ENCODE measurements around the gene GOLPH3L.
A peak's percentile ranks its signal among the peaks of the same experiment; 100 is the strongest.
"Not testable (repeated sequence)": the region's sequence is repeated elsewhere in the genome, so short reads cannot be mapped to it uniquely, and the experiment has no call there.

Gene GOLPH3L

DNA sequence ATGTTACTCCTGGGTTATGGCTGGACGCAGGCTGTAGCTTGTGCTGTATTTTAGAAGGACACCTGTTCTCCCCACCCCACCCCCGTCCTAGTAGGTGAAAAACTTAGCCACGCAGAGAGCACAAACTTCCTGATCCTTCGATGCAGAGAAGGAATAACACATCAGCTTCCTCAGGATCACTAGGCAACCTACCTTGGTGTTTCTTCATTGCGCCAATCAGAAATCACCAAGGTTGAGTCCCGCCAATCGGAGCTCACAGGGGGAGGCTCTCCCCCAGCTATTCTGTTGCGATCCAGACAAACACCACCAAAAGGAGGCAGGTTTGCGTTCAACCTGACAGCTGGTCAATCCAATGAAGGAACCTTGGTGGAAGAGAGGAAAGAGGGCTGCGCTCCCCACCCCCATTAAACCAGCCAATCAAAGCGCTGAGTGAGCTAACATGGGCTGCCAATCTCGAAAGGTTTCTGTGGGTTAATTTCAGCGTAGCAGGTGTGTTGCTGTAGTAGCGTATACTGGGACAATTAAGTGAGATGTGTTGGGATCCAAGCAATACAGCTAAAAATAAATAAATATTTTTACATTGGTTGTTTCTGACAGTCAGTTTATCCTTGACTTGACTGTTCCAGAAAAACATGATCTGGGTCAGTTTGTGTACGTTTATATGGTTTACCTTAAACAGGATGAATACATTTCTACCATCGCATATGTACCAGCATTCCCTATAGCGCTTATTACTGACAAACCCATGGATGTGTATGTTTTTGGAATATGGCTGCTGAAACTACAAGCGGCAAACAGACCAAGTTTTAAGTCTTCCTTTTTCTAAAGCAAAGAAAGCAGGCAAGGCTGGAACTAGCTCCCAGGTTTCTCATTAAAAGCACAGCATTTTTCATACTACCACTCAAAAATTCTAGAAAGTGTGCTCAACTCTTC is at the start of gene GOLPH3L:
GOLPH3L (minus strand) TSS at position 160 of the 933 bp plus-strand sequence. CDS start 2,316 bp downstream, outside the sequence.
- DNase-seq, result peak; percentile 26

DNA sequence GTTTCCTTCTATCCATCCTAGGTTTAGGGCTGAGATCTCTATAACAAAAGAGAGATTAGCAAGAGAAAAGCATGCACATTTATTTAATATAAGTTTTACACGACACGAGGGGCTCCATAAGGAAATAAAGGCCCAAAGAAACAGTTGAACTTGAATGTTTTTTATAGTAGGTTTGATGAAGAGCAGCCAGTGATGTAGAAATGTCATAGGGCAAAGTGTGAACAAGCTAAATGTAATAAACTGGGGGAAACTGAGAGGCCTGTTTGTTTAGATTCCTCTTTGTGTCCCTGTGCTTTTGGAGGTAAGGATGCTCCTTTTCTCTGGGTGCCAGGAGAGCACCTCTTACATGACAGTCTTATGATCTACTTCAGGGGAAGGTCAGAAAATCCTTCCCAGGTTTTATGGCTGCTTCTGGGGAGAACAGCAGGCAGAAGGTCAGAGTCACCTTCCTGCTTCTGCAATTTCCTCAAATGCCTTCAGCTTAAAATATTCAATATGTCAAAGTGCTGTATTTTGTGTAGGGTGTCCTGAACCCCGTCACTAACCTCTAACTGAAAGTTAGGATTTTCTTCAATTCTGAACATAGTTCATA is 33.3 kb upstream of the GOLPH3L start:
- DNase-seq, result no peak

DNA sequence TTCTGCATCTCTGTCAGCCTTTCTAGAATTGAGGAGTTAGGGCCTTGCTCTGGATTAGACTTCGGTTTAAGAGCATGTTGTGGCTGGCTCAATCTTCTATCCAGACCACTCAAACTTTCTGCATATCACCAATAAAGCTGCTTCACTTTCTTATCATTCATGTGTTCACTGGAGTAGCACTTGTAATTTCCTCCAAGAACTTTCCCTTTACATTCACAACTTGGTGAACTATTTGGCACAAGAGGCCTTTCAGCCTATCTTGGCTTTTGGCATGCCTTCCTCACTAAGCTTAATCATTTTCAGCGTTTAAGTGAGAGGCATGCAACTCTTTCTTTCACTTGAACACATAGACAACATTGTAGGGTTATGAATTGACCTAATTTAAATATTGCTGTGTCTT is 27.4 kb upstream of the GOLPH3L start:
- DNase-seq, result no peak

DNA sequence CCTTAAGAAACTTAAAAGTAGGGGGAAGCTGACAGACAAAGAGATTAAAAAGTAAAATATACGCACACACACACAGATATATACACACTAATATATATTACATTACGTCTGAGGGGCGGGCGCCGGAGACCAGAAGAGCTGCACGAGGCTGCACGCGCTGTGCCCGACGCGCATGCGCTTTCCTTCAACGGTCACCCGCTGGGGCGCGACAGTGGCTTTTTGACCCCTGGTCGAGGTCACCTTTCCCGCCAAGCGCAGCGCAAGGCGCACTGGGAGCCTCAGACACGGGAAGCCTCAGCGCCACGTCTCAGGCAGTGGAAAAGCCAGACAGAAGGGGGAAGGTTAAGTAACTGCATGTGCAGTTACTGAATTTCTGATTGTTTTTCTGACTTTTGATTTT is 23.7 kb upstream of the GOLPH3L start, which contains the start of gene HORMAD1:
HORMAD1 (minus strand) TSS at position 193 of the 400 bp plus-strand sequence. CDS start 1,390 bp downstream, outside the sequence.
- no peak for DNase-seq

DNA sequence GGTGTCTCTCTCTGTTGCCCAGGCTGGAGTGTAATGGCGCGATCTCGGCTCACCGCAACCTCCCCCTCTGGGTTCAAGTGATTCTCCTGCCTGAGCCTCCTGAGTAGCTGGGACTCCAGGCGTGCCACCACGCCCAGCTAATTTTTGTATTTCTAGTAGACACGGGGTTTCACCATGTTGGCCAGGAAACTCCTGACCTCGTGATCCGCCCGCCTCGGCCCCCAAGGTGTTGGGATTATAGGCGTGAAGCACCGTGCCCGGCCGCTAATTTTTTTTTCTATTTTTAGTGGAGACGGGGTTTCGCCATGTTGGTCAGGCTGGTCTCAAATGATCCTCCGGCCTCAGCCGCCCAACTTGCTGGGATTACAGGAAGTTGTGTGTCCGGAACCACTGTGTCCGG is 23.1 kb upstream of the GOLPH3L start:
- no peak for DNase-seq

DNA sequence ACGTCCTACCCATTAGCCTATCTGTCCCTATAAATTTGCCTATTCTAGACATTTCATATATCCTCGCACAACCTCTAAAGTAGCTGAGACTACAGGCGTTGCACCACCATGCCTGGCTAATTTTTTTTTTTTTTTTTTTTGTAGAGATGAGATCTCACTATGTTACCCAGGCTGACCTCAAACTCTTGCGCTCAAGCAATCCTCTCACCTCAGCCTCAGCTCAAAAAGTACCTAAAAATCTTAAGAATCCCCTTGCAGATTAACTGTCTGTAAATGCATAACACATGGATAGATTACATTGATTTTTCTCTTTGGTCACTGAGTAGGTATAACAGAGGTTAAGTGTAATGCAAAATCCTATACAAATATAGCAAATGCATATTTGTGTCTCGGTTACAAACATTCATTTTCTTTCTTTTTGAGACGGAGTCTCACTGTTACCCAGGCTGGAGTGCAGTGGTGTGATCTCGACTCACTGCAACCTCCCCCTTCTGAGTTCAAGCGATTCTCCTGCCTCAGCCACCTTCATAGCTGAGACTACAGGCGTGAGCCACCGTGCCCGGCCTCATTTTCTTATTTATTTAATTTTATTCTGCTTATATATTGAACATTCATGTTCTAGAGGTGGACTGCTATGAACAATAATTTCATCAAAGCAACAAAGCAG is 21.4 kb upstream of the GOLPH3L start:
- DNase-seq, result no peak

DNA sequence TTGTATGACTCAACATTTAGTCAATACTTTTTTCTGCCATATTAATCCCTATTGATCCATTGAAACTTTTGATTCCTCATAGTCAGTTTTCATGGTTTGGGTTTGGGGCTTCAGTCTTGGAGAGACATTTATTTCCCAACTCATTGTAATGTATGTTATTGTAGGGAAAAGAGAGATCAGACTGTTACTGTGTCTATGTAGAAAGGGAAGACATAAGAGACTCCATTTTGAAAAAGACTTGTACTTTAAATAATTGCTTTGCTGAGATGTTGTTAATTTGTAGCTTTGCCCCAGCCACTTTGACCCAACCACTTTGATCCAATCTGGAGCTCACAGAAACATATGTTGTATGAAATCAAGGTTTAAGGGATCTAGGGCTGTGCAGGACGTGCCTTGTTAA is 12.1 kb upstream of the GOLPH3L start:
- not testable (repeated sequence) for DNase-seq

DNA sequence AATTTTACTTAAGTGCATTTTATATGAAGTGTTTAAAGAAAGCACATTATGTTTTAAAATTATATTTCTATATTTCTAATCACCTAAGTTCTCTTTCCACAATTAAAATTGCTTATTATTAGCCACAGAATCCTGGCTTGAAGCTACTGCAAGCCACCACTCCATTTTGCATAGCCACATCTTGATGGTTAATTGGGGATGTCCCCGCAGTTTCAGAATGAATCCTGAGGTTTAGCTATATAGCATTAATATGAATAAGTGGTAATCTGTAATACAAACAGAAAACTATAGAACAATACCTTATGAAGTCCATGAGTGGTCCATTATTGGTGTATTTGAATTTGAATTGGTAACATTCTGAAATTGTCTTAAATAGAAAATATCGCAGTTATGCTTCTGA is 11.6 kb upstream of the GOLPH3L start:
- no peak for DNase-seq

DNA sequence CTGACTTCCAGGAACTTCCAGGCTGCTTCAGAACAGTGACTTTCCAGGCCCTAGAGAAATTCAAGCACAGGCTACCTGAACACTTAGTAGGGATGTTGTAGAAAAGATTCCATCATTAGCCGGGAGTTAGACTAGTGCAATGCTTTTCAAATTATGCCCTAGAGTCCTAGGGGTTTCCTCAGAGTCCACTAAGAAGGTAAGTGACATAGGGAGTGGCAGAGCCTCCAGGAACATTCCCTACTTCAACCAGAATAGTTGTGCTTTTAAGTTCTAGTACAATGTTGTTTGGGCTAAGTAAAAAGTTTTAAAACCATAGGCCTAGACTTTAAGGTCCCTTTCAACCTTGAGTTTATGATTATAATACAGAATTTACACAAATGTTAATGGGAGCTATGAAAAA is 9.1 kb upstream of the GOLPH3L start:
- DNase-seq, result no peak

DNA sequence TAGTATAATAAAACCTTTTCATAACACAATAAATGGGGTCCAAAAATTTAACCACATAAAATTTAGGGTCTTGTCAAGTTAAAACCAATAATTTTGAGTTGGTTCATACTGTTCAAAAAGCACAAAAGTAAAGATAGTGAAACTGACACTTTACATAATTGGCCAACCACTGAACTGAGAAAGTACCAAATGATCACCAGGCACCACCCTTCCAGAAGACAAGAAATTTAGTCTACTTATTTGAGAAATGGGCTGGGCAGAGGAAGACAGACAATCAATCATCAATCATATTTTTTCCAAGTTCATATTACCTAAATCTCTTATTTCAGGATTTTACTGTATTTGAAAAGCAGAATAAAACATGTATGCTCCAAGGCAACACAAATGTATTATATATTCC is 6.5 kb upstream of the GOLPH3L start:
- DNase-seq, result no peak

DNA sequence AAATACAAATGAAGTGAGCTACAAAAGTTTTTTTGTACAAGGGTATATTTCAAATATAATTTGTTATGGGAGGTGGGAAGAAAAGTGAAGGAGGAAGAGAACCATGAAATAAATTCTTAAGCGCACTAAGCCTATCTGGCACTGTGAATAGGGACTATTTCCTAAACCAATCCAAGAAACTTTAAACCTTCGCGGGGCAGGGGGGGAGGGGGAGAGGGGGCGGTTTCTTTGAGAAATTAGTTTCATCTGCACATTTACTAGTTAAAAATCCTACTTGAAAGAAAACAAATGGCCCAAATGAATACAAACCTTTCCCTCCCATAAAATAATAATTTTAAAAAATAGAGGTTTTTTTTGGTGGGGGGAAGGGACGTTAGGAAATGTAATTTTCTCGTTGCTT is 364 bp downstream of the GOLPH3L start:
- DNase-seq, result no peak

DNA sequence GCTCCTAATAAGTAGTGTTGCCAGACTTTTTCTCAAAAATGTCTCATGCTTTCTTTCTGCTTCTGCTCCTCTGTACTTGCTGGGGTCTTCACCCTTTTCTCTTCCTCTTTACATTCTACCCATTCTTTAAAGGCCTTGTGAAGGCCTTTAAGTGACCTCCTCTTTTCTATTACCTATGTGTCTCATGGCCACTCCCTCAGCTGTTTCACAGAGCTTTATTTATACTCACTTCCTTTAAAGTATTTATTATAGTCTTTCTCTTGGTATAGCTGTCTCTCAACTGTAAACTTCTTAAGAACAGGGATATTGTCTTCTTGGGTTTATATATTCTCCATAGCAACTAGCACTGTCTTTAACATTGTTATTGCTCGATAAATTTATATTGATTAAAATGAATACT is 792 bp downstream of the GOLPH3L start:
- DNase-seq, result no peak

DNA sequence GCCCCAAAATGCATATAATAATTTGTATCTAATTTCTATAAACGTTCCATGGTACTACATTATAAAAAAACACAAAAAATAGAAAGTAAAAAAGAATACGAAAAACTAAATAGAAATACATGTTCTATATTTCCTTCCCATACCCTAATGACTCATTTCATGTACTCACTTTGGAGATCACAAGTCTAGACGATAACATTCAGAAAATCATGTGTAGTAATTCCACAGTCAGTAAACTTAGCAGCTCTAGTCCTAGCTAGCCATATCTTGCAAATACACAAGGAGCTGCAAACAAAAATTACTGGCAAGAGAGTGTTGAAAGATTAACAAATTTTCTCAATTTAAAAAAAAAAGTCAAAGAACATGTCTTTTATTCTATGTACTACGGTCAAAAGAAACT is 1.4 kb downstream of the GOLPH3L start:
- DNase-seq, result no peak

DNA sequence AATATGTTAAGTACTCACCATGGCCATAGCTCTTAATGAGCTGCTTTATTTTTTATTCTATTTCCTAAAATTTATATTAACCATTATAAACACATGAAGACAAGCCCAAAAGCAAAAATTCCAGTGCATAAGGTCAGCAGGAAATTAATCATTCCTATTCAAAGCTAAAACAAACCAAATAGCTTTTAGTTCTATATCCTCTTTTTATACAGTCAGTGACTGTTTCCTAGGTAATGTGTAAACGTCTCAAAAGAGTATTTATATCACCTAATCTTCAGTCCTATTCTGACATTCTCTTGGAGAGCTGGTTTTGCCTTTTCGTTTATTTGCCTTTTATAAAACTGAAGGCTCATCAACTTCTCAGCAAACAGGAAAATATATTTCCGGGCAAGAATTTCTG is 4.2 kb downstream of the GOLPH3L start:
- DNase-seq, result no peak

DNA sequence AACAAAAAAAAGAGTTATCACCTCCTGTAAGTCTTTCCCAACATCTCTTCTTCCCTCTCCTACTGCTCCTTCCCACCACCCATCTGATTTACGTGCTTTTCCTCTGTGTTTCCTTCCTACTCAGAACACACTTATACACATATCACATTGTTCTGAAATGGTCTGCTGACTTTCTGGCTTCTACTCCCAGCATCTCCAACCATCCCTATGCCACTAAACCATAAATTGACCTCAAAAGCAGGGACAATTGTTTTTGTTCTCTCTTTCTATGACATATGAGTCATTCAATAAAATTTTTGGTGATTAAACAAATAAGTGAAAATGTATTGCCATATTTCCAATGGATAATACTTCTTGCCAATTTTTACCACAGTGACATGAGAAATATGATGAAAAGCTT is 8.2 kb downstream of the GOLPH3L start:
- no peak for DNase-seq

DNA sequence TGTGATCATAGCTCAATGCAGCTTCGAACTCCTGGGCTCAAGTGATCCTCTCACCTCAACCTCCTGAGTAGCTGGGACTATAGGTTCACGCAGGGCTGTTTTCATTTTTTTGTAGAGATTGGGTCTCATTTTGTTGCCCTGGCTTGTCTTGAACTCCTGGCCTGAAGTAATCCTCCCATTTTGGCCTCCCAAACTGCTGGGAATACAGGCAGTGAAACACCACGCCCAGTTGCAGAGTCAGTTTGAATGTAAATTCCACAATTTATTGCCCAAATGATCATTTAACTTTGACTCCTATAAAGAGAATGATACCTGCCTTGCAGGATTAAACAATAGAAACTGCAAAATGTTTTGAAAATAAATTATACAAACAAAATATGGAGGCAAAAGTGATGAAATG is 10.7 kb downstream of the GOLPH3L start:
- DNase-seq, result no peak

DNA sequence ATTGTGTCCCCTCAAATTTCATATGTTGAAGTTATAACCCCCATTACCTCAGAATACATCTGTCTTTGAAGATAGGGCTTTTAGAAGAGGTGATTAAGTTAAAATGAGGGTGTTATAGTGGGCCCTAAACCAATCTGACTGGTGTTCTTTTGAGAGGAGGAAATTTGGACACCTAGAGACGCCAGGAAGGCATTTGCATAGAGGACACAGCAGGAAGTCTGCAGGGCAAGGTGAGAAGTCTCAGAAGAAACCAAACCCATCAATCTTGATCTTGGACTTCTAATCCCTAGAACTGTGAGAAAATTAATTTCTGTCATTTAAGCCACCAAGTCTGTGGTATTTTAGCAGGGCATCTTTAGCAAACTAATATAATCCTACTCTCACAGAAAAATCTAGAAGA is 13.0 kb downstream of the GOLPH3L start:
- no peak for DNase-seq

DNA sequence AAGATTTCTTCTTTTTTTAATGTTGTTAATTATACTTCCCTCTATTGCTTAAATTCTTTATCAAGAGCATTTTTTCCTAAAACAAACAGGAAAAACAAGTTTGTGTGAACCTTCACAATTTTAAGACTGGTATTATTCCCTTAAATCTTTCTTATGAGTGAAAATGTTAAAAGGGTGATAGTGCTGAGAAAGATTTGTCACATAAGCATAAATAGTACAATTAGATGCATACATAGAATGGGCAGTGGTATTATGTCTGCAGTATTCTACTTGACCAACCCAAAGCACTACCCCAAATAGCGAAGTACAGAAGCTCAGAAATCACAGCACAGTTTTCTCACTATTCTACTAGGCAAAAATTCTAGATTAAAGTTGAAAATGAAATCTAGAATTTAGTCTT is 18.0 kb downstream of the GOLPH3L start:
- DNase-seq, result no peak

DNA sequence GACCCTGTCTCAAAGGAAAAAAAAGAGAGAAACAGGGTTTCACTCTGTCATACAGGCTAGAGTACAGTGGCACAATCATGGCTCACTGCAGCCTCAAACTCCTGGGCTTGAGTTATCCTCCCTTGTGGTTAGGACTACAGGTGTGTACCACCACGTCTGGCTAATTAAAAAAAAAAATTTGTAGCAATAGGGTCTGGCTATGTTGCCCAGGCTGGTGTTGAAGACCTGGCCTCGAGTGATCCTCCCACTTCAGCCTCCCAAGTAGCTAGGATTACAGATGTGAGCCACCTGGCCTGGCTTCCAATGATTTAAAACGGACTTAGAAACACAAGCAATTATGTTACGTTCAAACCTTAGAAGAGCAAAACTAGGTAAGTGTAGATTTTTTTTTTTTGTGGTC is 22.1 kb downstream of the GOLPH3L start:
- no peak for DNase-seq

DNA sequence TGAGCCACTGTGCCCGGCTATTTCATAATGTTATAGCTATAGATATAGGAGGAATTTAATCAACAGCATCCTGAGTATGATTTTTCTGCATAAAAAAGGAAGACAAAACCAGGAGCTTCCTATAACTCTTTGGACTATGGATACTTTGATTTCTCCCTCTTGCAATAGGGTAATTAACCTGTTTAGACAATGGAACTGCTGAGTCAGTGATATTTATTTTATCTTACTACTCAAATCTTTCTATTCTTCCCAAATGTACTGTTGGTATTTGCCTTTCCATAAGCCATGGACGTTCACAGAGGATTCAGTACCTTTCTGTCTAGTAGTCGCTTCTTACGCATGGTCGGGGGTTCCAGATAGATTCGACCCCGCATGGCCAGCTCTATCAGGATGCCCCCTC is 33.6 kb downstream of the GOLPH3L start:
- no peak for DNase-seq

DNA sequence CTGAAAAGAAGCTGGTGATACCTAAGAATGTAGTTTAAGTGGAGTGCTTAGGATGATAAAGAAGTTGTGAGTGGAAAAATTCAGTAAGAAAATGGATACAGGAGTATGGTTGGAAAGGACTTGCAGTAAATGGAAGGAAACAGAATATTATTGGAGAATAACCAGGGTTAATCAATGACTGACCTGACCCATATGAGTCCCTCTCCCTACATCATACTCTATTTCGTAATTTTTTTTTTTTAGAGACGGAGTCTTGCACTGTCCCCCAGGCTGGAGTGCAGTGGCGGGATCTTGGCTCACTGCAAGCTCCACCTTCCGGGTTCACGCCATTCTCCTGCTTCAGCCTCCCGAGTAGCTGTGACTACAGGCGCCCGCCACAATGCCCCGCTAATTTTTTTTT is 34.1 kb downstream of the GOLPH3L start:
- DNase-seq, result no peak

DNA sequence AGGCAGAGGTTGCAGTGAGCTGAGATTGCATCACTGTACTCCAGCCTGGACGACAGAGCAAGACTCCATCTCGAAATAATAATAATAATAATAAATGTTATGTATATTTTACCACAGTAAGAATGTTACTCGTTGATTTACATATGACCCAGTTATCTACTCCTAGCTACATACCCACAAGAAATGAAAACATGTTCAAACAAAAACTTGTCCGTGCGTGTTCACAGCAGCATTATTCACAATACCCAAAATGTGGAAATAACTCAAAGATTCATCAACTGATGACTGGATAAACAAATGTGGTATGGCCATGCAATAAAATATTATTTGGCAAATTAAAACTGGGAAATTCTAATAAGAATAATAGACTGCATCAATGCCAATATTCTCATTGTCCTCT is 35.8 kb downstream of the GOLPH3L start:
- no peak for DNase-seq

DNA sequence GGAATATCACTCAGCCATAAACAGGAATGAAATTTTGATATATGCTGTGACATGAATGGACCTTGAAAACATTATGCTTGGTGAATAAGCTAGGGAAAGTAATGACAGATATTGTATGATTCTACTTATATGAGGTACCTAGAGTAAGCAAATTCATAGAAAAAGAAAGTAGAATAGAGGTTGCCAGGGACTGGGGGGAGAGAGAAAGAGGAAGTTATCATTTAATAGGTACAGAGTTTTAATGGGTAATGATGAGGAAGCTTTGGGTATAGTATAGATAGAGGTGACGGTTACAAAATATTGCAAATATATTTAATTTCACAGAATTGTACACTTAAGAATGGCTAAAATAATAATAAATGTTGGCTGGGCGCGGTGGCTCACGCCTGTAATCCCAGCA is 36.4 kb downstream of the GOLPH3L start:
- DNase-seq, result no peak

DNA sequence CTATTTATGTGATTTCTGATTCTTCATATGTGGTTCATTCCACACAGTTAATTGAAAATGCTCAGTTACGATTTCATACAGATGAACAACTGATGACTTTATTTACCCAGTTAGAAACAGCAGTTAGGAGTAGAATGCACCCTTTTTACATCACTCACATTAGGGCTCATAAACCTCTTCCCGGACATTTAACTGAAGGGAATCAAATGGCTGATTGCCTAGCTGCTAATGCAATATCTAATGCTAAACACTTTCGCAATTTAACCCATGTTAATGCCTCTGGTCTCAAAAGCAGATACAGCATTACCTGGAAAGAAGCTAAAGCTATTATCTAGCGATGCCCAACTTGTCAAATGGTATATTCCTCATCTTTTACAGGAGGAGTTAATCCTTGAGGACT is 39.9 kb downstream of the GOLPH3L start:
- not testable (repeated sequence) for DNase-seq

All from 8988T (cell line).